HepG2 (cell line): ENCODE data around the gene HTR1D. TPM values are rescaled to one million over a fixed set of nuclear protein-coding genes. Genes with fewer than 3 reads are reported as not detected.
A peak's percentile ranks its signal among the peaks of the same experiment; 100 is the strongest.

Experiments used
- AFF4 ChIP-seq: sonication (generic); formaldehyde crosslinking; IDR thresholded peaks from 2 replicates; pipeline ENCODE4 v1.4.0; 2020; ENCODE audit warnings: missing genetic modification reagents
- ARNTL ChIP-seq: sonication (generic); formaldehyde crosslinking; IDR thresholded peaks from 2 replicates; pipeline ENCODE4 v1.4.0; 2020; ENCODE audit warnings: mild to moderate bottlenecking, missing genetic modification reagents
- BCLAF1 ChIP-seq: fragments of 450-650 bp; IDR thresholded peaks from 2 replicates; pipeline ENCODE4 v1.6.1; 2017; ENCODE audit warnings: mild to moderate bottlenecking
- E2F1 ChIP-seq: sonication (generic); formaldehyde crosslinking; IDR thresholded peaks from 2 replicates; pipeline ENCODE4 v1.5.0; 2020; ENCODE audit warnings: missing genetic modification reagents
- EED ChIP-seq: sonication (generic); formaldehyde crosslinking; IDR thresholded peaks from 2 replicates; pipeline ENCODE4 v1.5.0; 2020; ENCODE audit warnings: mild to moderate bottlenecking, missing genetic modification reagents
- FOXP4 ChIP-seq: sonication (generic); formaldehyde crosslinking; IDR thresholded peaks from 2 replicates; pipeline ENCODE4 v1.4.0; 2020; ENCODE audit warnings: missing genetic modification reagents
- IRF1 ChIP-seq: sonication (generic); formaldehyde crosslinking; IDR thresholded peaks from 2 replicates; pipeline ENCODE4 v1.4.0; 2020; ENCODE audit warnings: low read depth, mild to moderate bottlenecking, missing genetic modification reagents
- JARID2 ChIP-seq: sonication (generic); formaldehyde crosslinking; IDR thresholded peaks from 2 replicates; pipeline ENCODE4 v1.8.1; 2023; ENCODE audit warnings: missing genetic modification reagents, inconsistent platforms; ENCODE audit not compliant: insufficient replicate concordance
- NFE2L1 ChIP-seq: sonication (generic); formaldehyde crosslinking; IDR thresholded peaks from 2 replicates; pipeline ENCODE4 v1.4.0; 2020; ENCODE audit warnings: missing genetic modification reagents, mild to moderate bottlenecking, borderline replicate concordance
- ZBTB3 ChIP-seq: sonication (generic); formaldehyde crosslinking; IDR thresholded peaks from 2 replicates; pipeline ENCODE4 v1.4.0; 2020; ENCODE audit warnings: low read depth, mild to moderate bottlenecking, moderate library complexity, missing genetic modification reagents, borderline replicate concordance
- polyA plus RNA-seq, 8 experiments: library from polyadenylated mRNA; depleted of rRNA in 3 of 8; stranded (reverse) in 7 of 8; unstranded in 1 of 8; fragments of >200 nt; fragmentation: Illumina TruSeq in 4 of 8; extraction: Trizol in 4 of 8; gene quantifications; 2 replicates each; pipeline versions ENCODE4 v1.2.1 to v1.2.3, GENCODE V29; 2011 to 2016; ENCODE audit warnings: low read depth in 4 of 8, missing spikeins in 1 of 8, mixed read lengths in 1 of 8; ENCODE audit not compliant: insufficient read depth in 1 of 8
- total RNA-seq, 5 experiments: library from RNA; depleted of rRNA; stranded (reverse); fragments of >200 nt; fragmentation: Illumina TruSeq; extraction: Trizol; gene quantifications; 2 replicates each; pipeline ENCODE4 v1.2.3, GENCODE V29; 2016; ENCODE audit warnings: low read depth in 1 of 5

Gene HTR1D
- total and polyA plus RNA-seq, 2 of the 13 experiments (the other 11 are each of a cell fraction or from before 2014, with no cell fraction given) = 0.04 to 0.07 TPM

GRCh38 chr1:23149114-23149513 is 68.2 kb downstream of the HTR1D start (continued):
- TF ChIP-seq IRF1 (no peak), NFE2L1 (CRISPR knock-in tag) (no peak), ARNTL (CRISPR knock-in tag) (no peak), JARID2 (no peak), FOXP4 (CRISPR knock-in tag) (peak; percentile 55), AFF4 (CRISPR knock-in tag) (no peak), EED (CRISPR knock-in tag) (no peak), BCLAF1 (no peak), E2F1 (CRISPR knock-in tag) (no peak), ZBTB3 (CRISPR knock-in tag) (no peak)
